Measurements from ENCODE around the gene HLF.

- TF ChIP-seq, protein P1, sequence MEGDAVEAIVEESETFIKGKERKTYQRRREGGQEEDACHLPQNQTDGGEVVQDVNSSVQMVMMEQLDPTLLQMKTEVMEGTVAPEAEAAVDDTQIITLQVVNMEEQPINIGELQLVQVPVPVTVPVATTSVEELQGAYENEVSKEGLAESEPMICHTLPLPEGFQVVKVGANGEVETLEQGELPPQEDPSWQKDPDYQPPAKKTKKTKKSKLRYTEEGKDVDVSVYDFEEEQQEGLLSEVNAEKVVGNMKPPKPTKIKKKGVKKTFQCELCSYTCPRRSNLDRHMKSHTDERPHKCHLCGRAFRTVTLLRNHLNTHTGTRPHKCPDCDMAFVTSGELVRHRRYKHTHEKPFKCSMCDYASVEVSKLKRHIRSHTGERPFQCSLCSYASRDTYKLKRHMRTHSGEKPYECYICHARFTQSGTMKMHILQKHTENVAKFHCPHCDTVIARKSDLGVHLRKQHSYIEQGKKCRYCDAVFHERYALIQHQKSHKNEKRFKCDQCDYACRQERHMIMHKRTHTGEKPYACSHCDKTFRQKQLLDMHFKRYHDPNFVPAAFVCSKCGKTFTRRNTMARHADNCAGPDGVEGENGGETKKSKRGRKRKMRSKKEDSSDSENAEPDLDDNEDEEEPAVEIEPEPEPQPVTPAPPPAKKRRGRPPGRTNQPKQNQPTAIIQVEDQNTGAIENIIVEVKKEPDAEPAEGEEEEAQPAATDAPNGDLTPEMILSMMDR (conservative IDR thresholded peaks at IDR 0.05; ENCODE audit: low read depth in 2 of 2), result no peak
- no peak for TF ChIP-seq POLR2AphosphoS5 (IDR thresholded peaks at IDR 0.05; ENCODE audit: low read depth)
- TF ChIP-seq EZH2phosphoT487 (IDR thresholded peaks at IDR 0.05; ENCODE audit: unreplicated experiment), result no peak
- TF ChIP-seq, protein P2, sequence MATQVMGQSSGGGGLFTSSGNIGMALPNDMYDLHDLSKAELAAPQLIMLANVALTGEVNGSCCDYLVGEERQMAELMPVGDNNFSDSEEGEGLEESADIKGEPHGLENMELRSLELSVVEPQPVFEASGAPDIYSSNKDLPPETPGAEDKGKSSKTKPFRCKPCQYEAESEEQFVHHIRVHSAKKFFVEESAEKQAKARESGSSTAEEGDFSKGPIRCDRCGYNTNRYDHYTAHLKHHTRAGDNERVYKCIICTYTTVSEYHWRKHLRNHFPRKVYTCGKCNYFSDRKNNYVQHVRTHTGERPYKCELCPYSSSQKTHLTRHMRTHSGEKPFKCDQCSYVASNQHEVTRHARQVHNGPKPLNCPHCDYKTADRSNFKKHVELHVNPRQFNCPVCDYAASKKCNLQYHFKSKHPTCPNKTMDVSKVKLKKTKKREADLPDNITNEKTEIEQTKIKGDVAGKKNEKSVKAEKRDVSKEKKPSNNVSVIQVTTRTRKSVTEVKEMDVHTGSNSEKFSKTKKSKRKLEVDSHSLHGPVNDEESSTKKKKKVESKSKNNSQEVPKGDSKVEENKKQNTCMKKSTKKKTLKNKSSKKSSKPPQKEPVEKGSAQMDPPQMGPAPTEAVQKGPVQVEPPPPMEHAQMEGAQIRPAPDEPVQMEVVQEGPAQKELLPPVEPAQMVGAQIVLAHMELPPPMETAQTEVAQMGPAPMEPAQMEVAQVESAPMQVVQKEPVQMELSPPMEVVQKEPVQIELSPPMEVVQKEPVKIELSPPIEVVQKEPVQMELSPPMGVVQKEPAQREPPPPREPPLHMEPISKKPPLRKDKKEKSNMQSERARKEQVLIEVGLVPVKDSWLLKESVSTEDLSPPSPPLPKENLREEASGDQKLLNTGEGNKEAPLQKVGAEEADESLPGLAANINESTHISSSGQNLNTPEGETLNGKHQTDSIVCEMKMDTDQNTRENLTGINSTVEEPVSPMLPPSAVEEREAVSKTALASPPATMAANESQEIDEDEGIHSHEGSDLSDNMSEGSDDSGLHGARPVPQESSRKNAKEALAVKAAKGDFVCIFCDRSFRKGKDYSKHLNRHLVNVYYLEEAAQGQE (IDR thresholded peaks at IDR 0.05; ENCODE audit: unreplicated experiment), result no peak
- no peak for TF ChIP-seq CREB1 (CRISPR knock-in tag; IDR thresholded peaks at IDR 0.05; ENCODE audit: low read depth)
- TF ChIP-seq, protein P3, sequence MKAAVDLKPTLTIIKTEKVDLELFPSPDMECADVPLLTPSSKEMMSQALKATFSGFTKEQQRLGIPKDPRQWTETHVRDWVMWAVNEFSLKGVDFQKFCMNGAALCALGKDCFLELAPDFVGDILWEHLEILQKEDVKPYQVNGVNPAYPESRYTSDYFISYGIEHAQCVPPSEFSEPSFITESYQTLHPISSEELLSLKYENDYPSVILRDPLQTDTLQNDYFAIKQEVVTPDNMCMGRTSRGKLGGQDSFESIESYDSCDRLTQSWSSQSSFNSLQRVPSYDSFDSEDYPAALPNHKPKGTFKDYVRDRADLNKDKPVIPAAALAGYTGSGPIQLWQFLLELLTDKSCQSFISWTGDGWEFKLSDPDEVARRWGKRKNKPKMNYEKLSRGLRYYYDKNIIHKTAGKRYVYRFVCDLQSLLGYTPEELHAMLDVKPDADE (IDR thresholded peaks at IDR 0.05), result no peak
- no peak for TF ChIP-seq EZH2 (IDR thresholded peaks at IDR 0.05; ENCODE audit: low read depth, unreplicated experiment)
- TF ChIP-seq NANOG (IDR thresholded peaks at IDR 0.05; ENCODE audit: borderline replicate concordance), result no peak
- TF ChIP-seq ZNF331 (CRISPR knock-in tag; IDR thresholded peaks at IDR 0.05; ENCODE audit: low read depth), result no peak
These were observed 25.8 kb downstream of the HLF start for GRCh38 chr17:55290492-55291113.

Measured in GM23338 (cell line).